Osteocyte (in vitro differentiated cells): ENCODE measurements around the gene NPR2. TPM values are rescaled to one million over a fixed set of nuclear protein-coding genes. Genes with fewer than 3 reads are reported as not detected.
A peak's percentile ranks its signal among the peaks of the same experiment; 100 is the strongest.

Experiments
- DNase-seq: peaks from one replicate; pipeline ENCODE4 v3.0.0; 2021; ENCODE audit warnings: mixed read lengths; ENCODE audit not compliant: unreplicated experiment; ENCODE audit errors: extremely low spot score
- H3K27ac Mint-ChIP-seq: one replicate; pipeline ENCODE4 v1.8.0; 2021; ENCODE audit warnings: mild to moderate bottlenecking, mixed read lengths; ENCODE audit not compliant: unreplicated experiment
- H3K27me3 Mint-ChIP-seq: one replicate; pipeline ENCODE4 v1.8.0; 2021; ENCODE audit warnings: mixed read lengths; ENCODE audit not compliant: unreplicated experiment
- H3K36me3 Mint-ChIP-seq: one replicate; pipeline ENCODE4 v1.8.0; 2021; ENCODE audit warnings: mixed read lengths; ENCODE audit not compliant: unreplicated experiment
- H3K4me1 Mint-ChIP-seq: one replicate; pipeline ENCODE4 v1.8.0; 2021; ENCODE audit warnings: mixed read lengths; ENCODE audit not compliant: unreplicated experiment
- H3K4me3 Mint-ChIP-seq: one replicate; pipeline ENCODE4 v1.8.0; 2021; ENCODE audit warnings: mild to moderate bottlenecking, moderate library complexity, mixed read lengths; ENCODE audit not compliant: unreplicated experiment
- H3K9me3 Mint-ChIP-seq: one replicate; pipeline ENCODE4 v1.8.0; 2021; ENCODE audit warnings: mixed read lengths; ENCODE audit not compliant: unreplicated experiment
- CTCF ChIP-seq: fragments of 200-600 bp; sonication (generic); IDR thresholded peaks from 2 replicates; pipeline ENCODE4 v1.5.0; 2021; ENCODE audit warnings: antibody characterized with exemption, mild to moderate bottlenecking, moderate library complexity
- total RNA-seq: library from RNA; stranded (reverse); gene quantifications from 2 replicates; pipeline ENCODE4 v1.2.1, GENCODE V29; 2021

NPR2 gene
- total RNA-seq, 1 donor from 2014 or later = 28.1 TPM

DNA sequence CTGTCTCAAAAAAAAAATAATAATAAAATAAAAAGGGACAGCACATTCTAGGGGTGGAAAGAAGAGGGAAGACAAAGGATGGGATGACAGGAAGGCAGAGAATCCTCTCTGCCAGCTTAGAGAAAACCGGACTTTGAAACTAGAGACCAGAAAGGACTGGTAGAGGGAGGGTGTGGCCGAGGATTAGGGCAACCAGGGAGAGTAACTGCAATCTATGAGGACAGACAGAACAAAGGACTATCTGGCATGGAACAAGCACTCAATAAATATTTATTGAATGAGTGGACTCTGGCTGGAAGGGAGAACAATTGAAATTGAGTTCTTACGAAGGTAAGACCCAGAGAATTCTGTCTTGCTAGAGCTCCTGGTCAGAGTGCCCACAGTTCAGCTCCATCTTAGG lies 44.8 kb upstream of the NPR2 start:
- peaks cover 41% of the 10 kb centered on the region for H3K4me1 Mint-ChIP-seq
- no peak for TF ChIP-seq CTCF
- no peak for DNase-seq
- peak overlapping the region; percentile 45 for H3K27ac Mint-ChIP-seq
- peaks cover 31% of the 10 kb centered on the region for H3K36me3 Mint-ChIP-seq
- H3K9me3 Mint-ChIP-seq = no peaks in the 10 kb centered on the region
- peak overlapping the region; percentile 90 for H3K4me3 Mint-ChIP-seq
- no peaks in the 10 kb centered on the region for H3K27me3 Mint-ChIP-seq

DNA sequence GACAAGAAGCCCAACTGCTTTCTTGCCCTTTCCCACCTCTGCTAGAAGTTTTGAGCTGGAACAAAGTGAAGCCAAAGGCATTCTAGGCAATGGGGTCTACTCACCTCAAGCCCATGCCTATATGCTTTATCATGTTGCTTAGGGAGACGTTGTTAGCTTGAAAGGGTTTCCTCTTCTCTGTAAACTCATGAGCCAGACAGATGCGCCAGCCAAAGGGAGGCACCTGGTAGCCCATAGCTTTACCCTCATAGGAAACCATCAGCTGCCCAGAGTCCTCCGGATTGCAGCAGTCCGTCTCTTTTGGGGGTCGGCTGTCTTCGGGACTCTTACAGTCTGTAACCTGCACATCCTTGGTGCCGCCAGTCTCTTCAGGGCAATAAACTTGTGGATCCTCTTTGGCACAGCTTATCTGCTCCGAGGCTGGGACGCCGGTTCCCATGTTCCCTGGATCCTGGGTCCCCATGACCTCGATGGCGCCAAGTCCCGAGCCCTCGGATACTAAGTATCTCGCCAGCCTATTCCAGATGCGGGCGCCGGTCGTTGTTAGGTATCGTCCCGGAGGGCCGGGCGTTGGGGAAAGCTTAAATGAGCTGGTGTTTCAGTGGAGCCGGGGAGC lies 43.0 kb upstream of the NPR2 start:
- Mint-ChIP-seq H3K4me3 (peak overlapping the region; percentile 90), H3K27ac (peak overlapping the region; percentile 88), H3K36me3 (peaks cover 33% of the 10 kb centered on the region), H3K27me3 (no peaks in the 10 kb centered on the region), H3K4me1 (peaks cover 43% of the 10 kb centered on the region), H3K9me3 (no peaks in the 10 kb centered on the region)
- no peak for DNase-seq
- TF ChIP-seq CTCF = no peak

- Mint-ChIP-seq H3K36me3 (peaks cover 33% of the 10 kb centered on the region), H3K9me3 (no peaks in the 10 kb centered on the region), H3K4me3 (peak within 1 kb of the TSS; percentile 90), H3K4me1 (peaks cover 47% of the 10 kb centered on the region), H3K27me3 (no peaks in the 10 kb centered on the region), H3K27ac (peak within 1 kb of the TSS; percentile 89)
- peak; percentile 90 for DNase-seq
- TF ChIP-seq CTCF = no peak
Observed at GRCh38 chr9:35748858-35749514, 42.4 kb upstream of the NPR2 start, which contains the start of the genes GBA2 and RGP1. TSS of gene GBA2 (minus strand) at chr9:35749228. CDS start at chr9:35748704, 524 bp downstream. TSS of gene RGP1 (plus strand) at chr9:35749287. CDS start at chr9:35749756, 469 bp downstream.

GRCh38 chr9:35749515-35750255 lies 41.7 kb upstream of the NPR2 start:
- Mint-ChIP-seq H3K4me1 (peaks cover 49% of the 10 kb centered on the region), H3K36me3 (peaks cover 31% of the 10 kb centered on the region), H3K4me3 (peak overlapping the region; percentile 89), H3K27ac (peak overlapping the region; percentile 89), H3K27me3 (no peaks in the 10 kb centered on the region), H3K9me3 (no peaks in the 10 kb centered on the region)
- DNase-seq = no peak
- TF ChIP-seq CTCF = no peak

GRCh38 chr9:35750256-35750531 lies 41.2 kb upstream of the NPR2 start:
- Mint-ChIP-seq H3K9me3 (no peaks in the 10 kb centered on the region), H3K4me1 (peaks cover 49% of the 10 kb centered on the region), H3K27ac (peak overlapping the region; percentile 89), H3K27me3 (no peaks in the 10 kb centered on the region), H3K4me3 (peak overlapping the region; percentile 89), H3K36me3 (peaks cover 29% of the 10 kb centered on the region)
- no peak for DNase-seq
- no peak for TF ChIP-seq CTCF
